IMR-90 (cell line): ENCODE measurements around the gene SLC35G6. TPM values are rescaled to one million over a fixed set of nuclear protein-coding genes. Genes with fewer than 3 reads are reported as not detected.

Experiments
- ATAC-seq: fragments of 200-7000 bp; cut with Tn5 transposase; 2 replicates; pipeline ENCODE4 v1.9.1; 2020; ENCODE audit warnings: low read depth, mild to moderate bottlenecking, moderate library complexity
- BruUV-seq: library from RNA; stranded (reverse); fragments of 400-500 nt; replicated peaks from 2 replicates; lab custom pipeline; 2021; lab: Mats Ljungman, UMichigan
- CTCF ChIA-PET: fragments of 300-600 bp; formaldehyde crosslinking; extraction: SDS; loops from one replicate; lab custom pipeline; 2021; ENCODE audit warnings: antibody characterized with exemption; lab: Yijun Ruan, JAX
- POLR2A ChIA-PET: fragments of 300-600 bp; sonication (Branson Sonifier 250); formaldehyde crosslinking; loops from one replicate; lab custom pipeline; 2022; ENCODE audit warnings: antibody characterized with exemption; ENCODE audit not compliant: unreplicated experiment; lab: Charles Lee
- DNase-seq: peaks from one replicate; pipeline ENCODE4 v3.0.0; 2013
- H2AFZ ChIP-seq: replicated peaks from 2 replicates; pipeline ENCODE3; 2013; ENCODE audit warnings: low read length, mild to moderate bottlenecking; ENCODE audit not compliant: poor library complexity
- H2AK5ac ChIP-seq: 2 replicates; pipeline ENCODE4 v1.6.1; 2013; ENCODE audit warnings: low read depth, low read length, inconsistent platforms
- H2AK9ac ChIP-seq: replicated peaks from 2 replicates; pipeline ENCODE3; 2013; ENCODE audit warnings: mild to moderate bottlenecking, low read depth, low read length, moderate library complexity; ENCODE audit not compliant: poor library complexity
- H2BK120ac ChIP-seq: 2 replicates; pipeline ENCODE4 v1.6.1; 2013; ENCODE audit warnings: low read depth, low read length, inconsistent platforms
- H2BK15ac ChIP-seq: 3 replicates; pipeline ENCODE4 v1.6.1; 2013; ENCODE audit warnings: low read depth, low read length, inconsistent platforms
- H2BK20ac ChIP-seq: 2 replicates; pipeline ENCODE4 v1.6.1; 2013; ENCODE audit warnings: low read depth, mild to moderate bottlenecking, inconsistent platforms, low read length, moderate library complexity
- H2BK5ac ChIP-seq: 2 replicates; pipeline ENCODE4 v1.6.1; 2013; ENCODE audit warnings: mild to moderate bottlenecking, low read depth, low read length, inconsistent platforms; ENCODE audit not compliant: poor library complexity, severe bottlenecking
- H3K14ac ChIP-seq: replicated peaks from 2 replicates; pipeline ENCODE4 v1.6.1; 2013; ENCODE audit warnings: low read depth, low read length, inconsistent platforms
- H3K18ac ChIP-seq: 2 replicates; pipeline ENCODE4 v1.6.1; 2013; ENCODE audit warnings: low read depth, low read length, control low read depth
- H3K23ac ChIP-seq: 2 replicates; pipeline ENCODE4 v1.6.1; 2013; ENCODE audit warnings: low read depth, low read length, inconsistent platforms
- H3K27ac ChIP-seq: 2 replicates; pipeline ENCODE4 v1.5.1; 2013; ENCODE audit warnings: mild to moderate bottlenecking, control low read depth, low read length; ENCODE audit not compliant: insufficient read depth
- H3K27me3 ChIP-seq: 2 replicates; pipeline ENCODE4 v1.6.1; 2013; ENCODE audit warnings: low read length; ENCODE audit not compliant: control insufficient read depth, insufficient read depth
- H3K36me3 ChIP-seq: 2 replicates; pipeline ENCODE4 v1.6.1; 2013; ENCODE audit warnings: low read length, mixed read lengths; ENCODE audit not compliant: control insufficient read depth, insufficient read depth
- H3K4ac ChIP-seq: 2 replicates; pipeline ENCODE4 v1.6.1; 2013; ENCODE audit warnings: low read depth, low read length, inconsistent platforms
- H3K4me1 ChIP-seq: 2 replicates; pipeline ENCODE4 v1.6.1; 2013; ENCODE audit warnings: low read length, mixed read lengths; ENCODE audit not compliant: control insufficient read depth, insufficient read depth
- H3K4me2 ChIP-seq: 2 replicates; pipeline ENCODE4 v1.6.1; 2013; ENCODE audit warnings: low read depth, mild to moderate bottlenecking, control low read depth, low read length, moderate library complexity
- H3K4me3 ChIP-seq: 2 replicates; pipeline ENCODE4 v1.5.1; 2013; ENCODE audit warnings: low read depth, mild to moderate bottlenecking, control low read depth, low read length, moderate library complexity; ENCODE audit not compliant: insufficient read depth
- H3K56ac ChIP-seq: 2 replicates; pipeline ENCODE4 v1.6.1; 2013; ENCODE audit warnings: low read length, inconsistent platforms; ENCODE audit not compliant: insufficient read depth; ENCODE audit errors: extremely low read depth
- H3K79me1 ChIP-seq, 2 experiments: 2 replicates each; pipeline ENCODE4 v1.6.1; 2013; ENCODE audit warnings: low read length in 2 of 2, inconsistent platforms in 1 of 2, low read depth in 1 of 2
- H3K9ac ChIP-seq: 2 replicates; pipeline ENCODE4 v1.6.1; 2013; ENCODE audit warnings: low read depth, low read length, control low read depth
- H3K9me1 ChIP-seq: 2 replicates; pipeline ENCODE4 v1.6.1; 2013; ENCODE audit warnings: low read length, inconsistent platforms; ENCODE audit not compliant: insufficient read depth
- H3K9me3 ChIP-seq: 2 replicates; pipeline ENCODE4 v1.6.1; 2013; ENCODE audit warnings: low read length; ENCODE audit not compliant: control insufficient read depth, insufficient read depth
- H4K20me1 ChIP-seq: 2 replicates; pipeline ENCODE4 v1.6.1; 2013; ENCODE audit warnings: low read length, inconsistent platforms; ENCODE audit not compliant: insufficient read depth
- H4K5ac ChIP-seq: 2 replicates; pipeline ENCODE4 v1.6.1; 2013; ENCODE audit warnings: mild to moderate bottlenecking, low read depth, low read length, control low read depth
- H4K8ac ChIP-seq, 2 experiments: 2 replicates each; pipeline ENCODE4 v1.6.1; 2013; ENCODE audit warnings: low read depth in 2 of 2, low read length in 2 of 2, control low read depth in 1 of 2, inconsistent platforms in 1 of 2
- H4K91ac ChIP-seq: 2 replicates; pipeline ENCODE4 v1.6.1; 2013; ENCODE audit warnings: low read depth, low read length, inconsistent platforms; ENCODE audit not compliant: insufficient read depth
- BHLHE40 ChIP-seq: fragments of 150-350 bp; IDR thresholded peaks from 2 replicates; pipeline ENCODE4 v1.6.1; 2016; ENCODE audit warnings: mild to moderate bottlenecking, low read depth, low read length
- CEBPB ChIP-seq: IDR thresholded peaks from 2 replicates; pipeline ENCODE4 v1.6.1; 2012; ENCODE audit warnings: low read depth, low read length, improper control_type of control experiment
- CHD1 ChIP-seq: IDR thresholded peaks from 2 replicates; pipeline ENCODE4 v1.6.1; 2012; ENCODE audit warnings: low read depth, low read length, improper control_type of control experiment
- CTCF ChIP-seq: conservative IDR thresholded peaks from 2 replicates; pipeline ENCODE4 v1.5.1; 2012; ENCODE audit warnings: mild to moderate bottlenecking, low read depth, low read length, improper control_type of control experiment
- ELK1 ChIP-seq: fragments of 150-350 bp; IDR thresholded peaks from 2 replicates; pipeline ENCODE4 v1.6.1; 2016; ENCODE audit warnings: low read depth, mild to moderate bottlenecking, low read length, moderate library complexity, borderline replicate concordance
- FOS ChIP-seq: fragments of 150-350 bp; IDR thresholded peaks from 2 replicates; pipeline ENCODE4 v1.6.1; 2016; ENCODE audit warnings: low read depth, low read length
- MAFK ChIP-seq: IDR thresholded peaks from 2 replicates; pipeline ENCODE4 v1.6.1; 2012; ENCODE audit warnings: low read depth, low read length, improper control_type of control experiment
- MAZ ChIP-seq: IDR thresholded peaks from 2 replicates; pipeline ENCODE4 v1.6.1; 2012; ENCODE audit warnings: low read depth, mild to moderate bottlenecking, low read length, improper control_type of control experiment, moderate library complexity, borderline replicate concordance
- MXI1 ChIP-seq: IDR thresholded peaks from 2 replicates; pipeline ENCODE4 v1.6.1; 2012; ENCODE audit warnings: low read depth, mild to moderate bottlenecking, low read length, moderate library complexity, borderline replicate concordance
- NFE2L2 ChIP-seq: fragments of 150-350 bp; IDR thresholded peaks from 2 replicates; pipeline ENCODE4 v1.6.1; 2016; ENCODE audit warnings: low read depth, mild to moderate bottlenecking, low read length
- POLR2A ChIP-seq: IDR thresholded peaks from 2 replicates; pipeline ENCODE4 v1.6.1; 2012; ENCODE audit warnings: mild to moderate bottlenecking, low read depth, low read length
- RAD21 ChIP-seq: IDR thresholded peaks from 2 replicates; pipeline ENCODE4 v1.6.1; 2012; ENCODE audit warnings: low read length, improper control_type of control experiment
- RCOR1 ChIP-seq: IDR thresholded peaks from 2 replicates; pipeline ENCODE4 v1.6.1; 2012; ENCODE audit warnings: mild to moderate bottlenecking, low read length, improper control_type of control experiment; ENCODE audit not compliant: insufficient replicate concordance
- RFX5 ChIP-seq: IDR thresholded peaks from 2 replicates; pipeline ENCODE4 v1.8.0; 2012; ENCODE audit warnings: low read depth, mild to moderate bottlenecking, low read length, moderate library complexity
- SMC3 ChIP-seq: fragments of 150-350 bp; IDR thresholded peaks from 2 replicates; pipeline ENCODE4 v1.6.1; 2016; ENCODE audit warnings: low read depth, mild to moderate bottlenecking, antibody characterized with exemption, low read length, moderate library complexity
- USF2 ChIP-seq: fragments of 150-350 bp; IDR thresholded peaks from 2 replicates; pipeline ENCODE4 v1.6.1; 2017; ENCODE audit warnings: mild to moderate bottlenecking, antibody characterized with exemption, low read length, low read depth
- WGBS, 2 experiments: methylation state at CpG; one replicate each; pipeline versions ENCODE4 v1.1.5 to v1.1.7; 2013; ENCODE audit warnings: missing lambda C conversion rate in 2 of 2; ENCODE audit not compliant: insufficient read length in 1 of 2; ENCODE audit errors: extremely low coverage in 2 of 2; 5-methylcytosine and 5-hydroxymethylcytosine counted together
- dilution Hi-C: fragments of 300-500 bp; cut with HindIII; formaldehyde crosslinking; loops from one replicate; pipeline ENCODE4 v1.14.3; 2018; ENCODE audit warnings: low sequenced_read_pairs; ENCODE audit not compliant: unreplicated experiment
- in situ Hi-C: fragments of 300-500 bp; cut with MboI; formaldehyde crosslinking; loops from 3 replicates; pipeline ENCODE4 v1.14.3; 2019; ENCODE audit warnings: low sequenced_read_pairs, inconsistent platforms, mixed read lengths
- intact Hi-C: fragments of 100-400 bp; cut with micrococcal nuclease; formaldehyde crosslinking; loops from 2 replicates; pipeline ENCODE4 v1.10.0; 2022
- polyA plus RNA-seq, 3 experiments: library from polyadenylated mRNA; depleted of rRNA; stranded (reverse); fragments of >200 nt; gene quantifications; 2 replicates each; pipeline ENCODE4 v1.2.3, GENCODE V29; 2012; ENCODE audit warnings: low replicate concordance in 1 of 3
- total RNA-seq: library from RNA; depleted of rRNA; stranded (reverse); fragments of >200 nt; gene quantifications from 2 replicates; pipeline ENCODE4 v1.2.3, GENCODE V29; 2012

Gene SLC35G6
- total and polyA plus RNA-seq, 2 of the 4 experiments (the other 2 are of a cell fraction), result not detected

- H3K18ac ChIP-seq, result no peak overlapping the region
- no peak overlapping the region for H4K91ac ChIP-seq
- H2BK15ac ChIP-seq, result no peak overlapping the region
- dilution Hi-C loops, result no loop called here
- no peak for DNase-seq
- in situ Hi-C loops, result no loop called here
- H3K4ac ChIP-seq, result no peak overlapping the region
- H2BK5ac ChIP-seq, result no peak overlapping the region
- no peak overlapping the region for H3K4me3 ChIP-seq
- H3K27me3 ChIP-seq, result no peaks in the 10 kb centered on the region
- H3K9ac ChIP-seq, result no peak overlapping the region
- H2BK120ac ChIP-seq, result no peak overlapping the region
- H2AK5ac ChIP-seq, result no peak overlapping the region
- no peak overlapping the region for H2AFZ ChIP-seq
- CTCF ChIA-PET, result no interaction called here
- no peak overlapping the region for H4K8ac ChIP-seq
- no peak for TF ChIP-seq USF2
- no peak for TF ChIP-seq SMC3
- TF ChIP-seq FOS, result no peak
- no peak for TF ChIP-seq RFX5
- no peak for TF ChIP-seq NFE2L2
- TF ChIP-seq ELK1, result no peak
- no peak for TF ChIP-seq MAFK
- no peak for TF ChIP-seq RAD21
- no peak for TF ChIP-seq CTCF
- TF ChIP-seq POLR2A, result no peak
- TF ChIP-seq BHLHE40, result no peak
- TF ChIP-seq CHD1, result no peak
- no peak for TF ChIP-seq RCOR1
- no peak for TF ChIP-seq CEBPB
- no peak for TF ChIP-seq MXI1
- TF ChIP-seq MAZ, result no peak
- peaks cover 6% of the 10 kb centered on the region for H3K4me1 ChIP-seq
- BruUV-seq, result no TSS peak
- peaks cover 95% of the 10 kb centered on the region for H4K20me1 ChIP-seq
- H4K5ac ChIP-seq, result no peak overlapping the region
- H3K27ac ChIP-seq, result no peak overlapping the region
- H3K9me1 ChIP-seq, result peaks cover 13% of the 10 kb centered on the region; the same call in 1 of the 2 replicates
- no peak overlapping the region for H3K23ac ChIP-seq
- no peak overlapping the region for H2AK9ac ChIP-seq
- no peaks in the 10 kb centered on the region for H3K9me3 ChIP-seq
- H2BK20ac ChIP-seq, result no peak overlapping the region
- H3K79me1 ChIP-seq, result peaks cover 4 to 70% of the 10 kb centered on the region in 2 experiments
- H3K56ac ChIP-seq, result no peak overlapping the region
- no peak for ATAC-seq
- H3K4me2 ChIP-seq, result no peak overlapping the region
- intact Hi-C loops, result no loop called here
- no peak overlapping the region for H3K14ac ChIP-seq
- peaks cover 7% of the 10 kb centered on the region for H3K36me3 ChIP-seq
- POLR2A ChIA-PET, result no interaction called here
- WGBS, 2 experiments, result 83% methylated on average over 3 of the region's 8 CpGs; no CpG with 5 or more reads in 1 of the 2 experiments
Observed at GRCh38 chr17:7490144-7490543, 8.9 kb downstream of the SLC35G6 start.
